Prostate gland (tissue), 2 donors: Measurements from ENCODE around the gene ABCC5.

Source experiments
- POLR2A ChIP-seq: fragments of 450-650 bp; IDR thresholded peaks from one replicate; pipeline ENCODE4 v1.6.1; 2016; ENCODE audit warnings: antibody characterized with exemption, mild to moderate bottlenecking
- POLR2AphosphoS5 ChIP-seq: sonication (generic); formaldehyde crosslinking; IDR thresholded peaks from one replicate; pipeline ENCODE4 v1.6.1; 2017; ENCODE audit warnings: antibody characterized with exemption
- TF ChIP-seq, protein P1 (sequence below), 4 experiments: fragments of 200-600 bp in 2 of 4; fragments of 450-650 bp in 2 of 4; sonication (generic) in 2 of 4; IDR thresholded peaks; 1 replicate in 3 of 4; 2 replicates in 1 of 4; pipeline ENCODE4 v1.5.1; 2016 to 2019; ENCODE audit warnings: antibody characterized with exemption in 4 of 4, mild to moderate bottlenecking in 2 of 4, moderate library complexity in 2 of 4

DNA sequence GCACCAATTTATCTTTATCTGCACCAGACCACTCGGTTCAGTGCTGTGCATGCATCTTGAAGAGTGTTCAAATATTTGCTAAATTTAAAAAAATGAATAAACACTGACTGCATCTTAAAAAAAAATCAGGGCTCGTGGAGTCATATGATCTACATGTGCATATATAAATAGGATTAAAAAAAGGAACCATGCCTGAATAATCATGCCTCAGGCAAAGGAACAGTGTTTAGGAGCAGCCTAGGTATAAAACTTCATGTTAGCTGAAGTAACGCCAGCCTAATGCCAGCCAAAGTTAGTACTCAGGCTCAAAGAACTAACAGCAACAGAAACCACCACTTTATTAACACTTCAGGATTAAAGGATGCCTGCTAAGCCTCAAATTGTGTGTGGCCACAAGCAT, 9.5 kb downstream of the ABCC5 start:
- TF ChIP-seq, protein P1, sequence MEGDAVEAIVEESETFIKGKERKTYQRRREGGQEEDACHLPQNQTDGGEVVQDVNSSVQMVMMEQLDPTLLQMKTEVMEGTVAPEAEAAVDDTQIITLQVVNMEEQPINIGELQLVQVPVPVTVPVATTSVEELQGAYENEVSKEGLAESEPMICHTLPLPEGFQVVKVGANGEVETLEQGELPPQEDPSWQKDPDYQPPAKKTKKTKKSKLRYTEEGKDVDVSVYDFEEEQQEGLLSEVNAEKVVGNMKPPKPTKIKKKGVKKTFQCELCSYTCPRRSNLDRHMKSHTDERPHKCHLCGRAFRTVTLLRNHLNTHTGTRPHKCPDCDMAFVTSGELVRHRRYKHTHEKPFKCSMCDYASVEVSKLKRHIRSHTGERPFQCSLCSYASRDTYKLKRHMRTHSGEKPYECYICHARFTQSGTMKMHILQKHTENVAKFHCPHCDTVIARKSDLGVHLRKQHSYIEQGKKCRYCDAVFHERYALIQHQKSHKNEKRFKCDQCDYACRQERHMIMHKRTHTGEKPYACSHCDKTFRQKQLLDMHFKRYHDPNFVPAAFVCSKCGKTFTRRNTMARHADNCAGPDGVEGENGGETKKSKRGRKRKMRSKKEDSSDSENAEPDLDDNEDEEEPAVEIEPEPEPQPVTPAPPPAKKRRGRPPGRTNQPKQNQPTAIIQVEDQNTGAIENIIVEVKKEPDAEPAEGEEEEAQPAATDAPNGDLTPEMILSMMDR (IDR thresholded peaks at IDR 0.05), result no peak
- no peak for TF ChIP-seq POLR2AphosphoS5
- no peak for TF ChIP-seq POLR2A
